NCI-H128 (cell line): ENCODE results near the gene SFXN3.
A peak's percentile ranks its signal among the peaks of the same experiment; 100 is the strongest.
"Not testable (repeated sequence)": the region's sequence is repeated elsewhere in the genome, so short reads cannot be mapped to it uniquely, and the experiment has no call there.

ENCODE experiments used
- DNase-seq: peaks from one replicate; lab custom pipeline; 2025; ENCODE audit not compliant: unreplicated experiment; lab: John Stamatoyannopoulos, UW

The SFXN3 gene

GRCh38 chr10:101034404-101034803 lies 3.4 kb downstream of the SFXN3 start:
- DNase-seq: not testable (repeated sequence)

GRCh38 chr10:101035314-101035713 lies 4.3 kb downstream of the SFXN3 start:
- DNase-seq: no peak

GRCh38 chr10:101035916-101036702 lies 5.1 kb downstream of the SFXN3 start:
- DNase-seq: no peak

- no peak for DNase-seq
These were observed 5.7 kb downstream of the SFXN3 start for GRCh38 chr10:101036726-101037125.

- no peak for DNase-seq
These were observed 7.5 kb downstream of the SFXN3 start for GRCh38 chr10:101038484-101038883.

- no peak for DNase-seq
These were observed 9.0 kb downstream of the SFXN3 start for GRCh38 chr10:101040061-101040460.

- DNase-seq: no peak
These were observed 9.8 kb downstream of the SFXN3 start for GRCh38 chr10:101040851-101041250.

- DNase-seq: peak; percentile 43
These were observed 10.3 kb downstream of the SFXN3 start for GRCh38 chr10:101041252-101041761.

GRCh38 chr10:101042118-101042517 lies 11.1 kb downstream of the SFXN3 start:
- no peak for DNase-seq

- DNase-seq: peak; percentile 92
These were observed 11.8 kb downstream of the SFXN3 start for GRCh38 chr10:101042667-101043362.

GRCh38 chr10:101043363-101043707 lies 12.3 kb downstream of the SFXN3 start:
- no peak for DNase-seq

- DNase-seq: no peak
These were observed 13.1 kb downstream of the SFXN3 start for GRCh38 chr10:101044117-101044516.

GRCh38 chr10:101046332-101047238 lies 15.6 kb downstream of the SFXN3 start:
- no peak for DNase-seq

- DNase-seq: no peak
These were observed 16.2 kb downstream of the SFXN3 start for GRCh38 chr10:101047268-101047667.

GRCh38 chr10:101047961-101048892 lies 17.2 kb downstream of the SFXN3 start:
- peak; percentile 29 for DNase-seq

GRCh38 chr10:101050208-101051069 lies 19.4 kb downstream of the SFXN3 start:
- peak; percentile 17 for DNase-seq

- DNase-seq: no peak
These were observed 21.3 kb downstream of the SFXN3 start for GRCh38 chr10:101052285-101052684.

- no peak for DNase-seq
These were observed 22.5 kb downstream of the SFXN3 start for GRCh38 chr10:101053516-101053915.

GRCh38 chr10:101054351-101054750 lies 23.3 kb downstream of the SFXN3 start:
- no peak for DNase-seq
